ENCODE data around the gene ERBB3.

ERBB3 gene

GRCh38 chr12:56082967-56083366 is 3.0 kb downstream of the ERBB3 start:
- peaks cover 31% of the 10 kb centered on the region for H3K27me3 Mint-ChIP-seq (ENCODE audit: low read depth, poor library complexity)
- H3K36me3 Mint-ChIP-seq (ENCODE audit: low read depth), result no peaks in the 10 kb centered on the region
- no peak overlapping the region for H3K27ac Mint-ChIP-seq
- no peak for DNase-seq
- TF ChIP-seq CTCF (IDR thresholded peaks at IDR 0.05), result no peak
- H3K4me3 Mint-ChIP-seq, result no peak overlapping the region
- H3K4me1 Mint-ChIP-seq, result peaks cover 38% of the 10 kb centered on the region
- H3K9me3 Mint-ChIP-seq, result no peaks in the 10 kb centered on the region

GRCh38 chr12:56084958-56085543 is 5.1 kb downstream of the ERBB3 start:
- H3K27me3 Mint-ChIP-seq (ENCODE audit: low read depth, poor library complexity), result peaks cover 25% of the 10 kb centered on the region
- H3K4me1 Mint-ChIP-seq, result peaks cover 25% of the 10 kb centered on the region
- H3K36me3 Mint-ChIP-seq (ENCODE audit: low read depth), result no peaks in the 10 kb centered on the region
- peak; percentile 24 for DNase-seq
- no peak for TF ChIP-seq CTCF (IDR thresholded peaks at IDR 0.05)
- H3K4me3 Mint-ChIP-seq, result no peak overlapping the region
- H3K27ac Mint-ChIP-seq, result no peak overlapping the region
- no peaks in the 10 kb centered on the region for H3K9me3 Mint-ChIP-seq

GRCh38 chr12:56086096-56086495 is 6.1 kb downstream of the ERBB3 start:
- TF ChIP-seq CTCF (IDR thresholded peaks at IDR 0.05), result no peak
- Mint-ChIP-seq H3K4me3 (no peak overlapping the region), H3K27ac (no peak overlapping the region), H3K9me3 (no peaks in the 10 kb centered on the region), H3K36me3 (ENCODE audit: low read depth) (no peaks in the 10 kb centered on the region), H3K4me1 (peaks cover 19% of the 10 kb centered on the region), H3K27me3 (ENCODE audit: low read depth, poor library complexity) (peaks cover 14% of the 10 kb centered on the region)
- DNase-seq, result no peak

- H3K9me3 Mint-ChIP-seq, result no peaks in the 10 kb centered on the region
- H3K27me3 Mint-ChIP-seq (ENCODE audit: low read depth, poor library complexity), result peaks cover 10% of the 10 kb centered on the region
- H3K36me3 Mint-ChIP-seq (ENCODE audit: low read depth), result no peaks in the 10 kb centered on the region
- H3K27ac Mint-ChIP-seq, result no peak overlapping the region
- DNase-seq, result no peak
- peaks cover 16% of the 10 kb centered on the region for H3K4me1 Mint-ChIP-seq
- H3K4me3 Mint-ChIP-seq, result no peak overlapping the region
- no peak for TF ChIP-seq CTCF (IDR thresholded peaks at IDR 0.05)
Measured at GRCh38 chr12:56086608-56087007, 6.6 kb downstream of the ERBB3 start.

GRCh38 chr12:56087220-56087619 is 7.3 kb downstream of the ERBB3 start:
- no peak for TF ChIP-seq CTCF (IDR thresholded peaks at IDR 0.05)
- DNase-seq, result no peak
- no peak overlapping the region for H3K4me3 Mint-ChIP-seq
- H3K36me3 Mint-ChIP-seq (ENCODE audit: low read depth), result no peaks in the 10 kb centered on the region
- H3K27ac Mint-ChIP-seq, result no peak overlapping the region
- peaks cover 12% of the 10 kb centered on the region for H3K4me1 Mint-ChIP-seq
- no peaks in the 10 kb centered on the region for H3K9me3 Mint-ChIP-seq
- peaks cover 10% of the 10 kb centered on the region for H3K27me3 Mint-ChIP-seq (ENCODE audit: low read depth, poor library complexity)

- TF ChIP-seq CTCF (IDR thresholded peaks at IDR 0.05), result no peak
- Mint-ChIP-seq H3K4me1 (peaks cover 10% of the 10 kb centered on the region), H3K9me3 (peaks cover 5% of the 10 kb centered on the region), H3K36me3 (ENCODE audit: low read depth) (no peaks in the 10 kb centered on the region), H3K27me3 (ENCODE audit: low read depth, poor library complexity) (peaks cover 4% of the 10 kb centered on the region), H3K27ac (no peak overlapping the region), H3K4me3 (no peak overlapping the region)
- no peak for DNase-seq
Measured at GRCh38 chr12:56097738-56098137, 17.8 kb downstream of the ERBB3 start.

Measured in nephron progenitor cell (in vitro differentiated cells).